ENCODE measurements around the gene ADRA2B. TPM values are rescaled to one million over a fixed set of nuclear protein-coding genes. Genes with fewer than 3 reads are reported as not detected.
"Not testable (repeated sequence)": the region's sequence is repeated elsewhere in the genome, so short reads cannot be mapped to it uniquely, and the experiment has no call there.

The ADRA2B gene
- total RNA-seq, 1 experiment from 2014 or later, result not detected

GRCh38 chr2:96071087-96071976, 45.0 kb downstream of the ADRA2B start:
- not testable (repeated sequence) for DNase-seq (ENCODE audit: low read depth)

- not testable (repeated sequence) for DNase-seq (ENCODE audit: low read depth)
Observed at GRCh38 chr2:96070351-96070750, 46.0 kb downstream of the ADRA2B start.

- not testable (repeated sequence) for DNase-seq (ENCODE audit: low read depth)
Observed at GRCh38 chr2:96069878-96070277, 46.5 kb downstream of the ADRA2B start.

- DNase-seq (ENCODE audit: low read depth), result not testable (repeated sequence)
Observed at GRCh38 chr2:96067902-96068581, 48.3 kb downstream of the ADRA2B start.

- DNase-seq (ENCODE audit: low read depth), result not testable (repeated sequence)
Observed at GRCh38 chr2:96067098-96067660, 49.2 kb downstream of the ADRA2B start.

GRCh38 chr2:96066511-96066910, 49.9 kb downstream of the ADRA2B start:
- DNase-seq (ENCODE audit: low read depth), result not testable (repeated sequence)

GRCh38 chr2:96065954-96066353, 50.4 kb downstream of the ADRA2B start:
- DNase-seq (ENCODE audit: low read depth), result not testable (repeated sequence)

- no peak for DNase-seq (ENCODE audit: low read depth)
Observed at GRCh38 chr2:96065381-96065930, 50.9 kb downstream of the ADRA2B start.

GRCh38 chr2:96064760-96065159, 51.6 kb downstream of the ADRA2B start:
- not testable (repeated sequence) for DNase-seq (ENCODE audit: low read depth)

- DNase-seq (ENCODE audit: low read depth), result not testable (repeated sequence)
Observed at GRCh38 chr2:96064047-96064675, 52.2 kb downstream of the ADRA2B start.

- DNase-seq (ENCODE audit: low read depth), result peak; percentile 72
Observed at GRCh38 chr2:96063116-96063899, 53.1 kb downstream of the ADRA2B start.

Other genes starting within 250 kb of the ADRA2B start
- gene ANKRD36C, start 124.7 kb downstream of the ADRA2B start, total RNA-seq (2014; rRNA removed; shearing (Covaris generic)), result 11.9 and 14.3 TPM in 2 replicates
- gene GPAT2, start 81.7 kb downstream of the ADRA2B start, total RNA-seq (2014; rRNA removed; shearing (Covaris generic)), result not detected in 2 replicates
- gene ASTL, start 21.9 kb upstream of the ADRA2B start, total RNA-seq (2014; rRNA removed; shearing (Covaris generic)), result not detected in 2 replicates
- 0.49 and 0.84 TPM in 2 replicates for gene DUSP2, start 28.9 kb upstream of the ADRA2B start, total RNA-seq (2014; rRNA removed; shearing (Covaris generic))
- gene STARD7, start 92.3 kb upstream of the ADRA2B start, total RNA-seq (2014; rRNA removed; shearing (Covaris generic)), result 131 and 142 TPM in 2 replicates
- gene TMEM127, start 149.4 kb upstream of the ADRA2B start, total RNA-seq (2014; rRNA removed; shearing (Covaris generic)), result 21.3 and 23.5 TPM in 2 replicates
- 116 and 147 TPM in 2 replicates for gene CIAO1, start 149.7 kb upstream of the ADRA2B start, total RNA-seq (2014; rRNA removed; shearing (Covaris generic))
- 46.1 and 49.3 TPM in 2 replicates for gene SNRNP200, start 189.0 kb upstream of the ADRA2B start, total RNA-seq (2014; rRNA removed; shearing (Covaris generic))
- 14.5 and 15.9 TPM in 2 replicates for gene ITPRIPL1, start 208.7 kb upstream of the ADRA2B start, total RNA-seq (2014; rRNA removed; shearing (Covaris generic))
- 58.5 and 69.2 TPM in 2 replicates for gene NCAPH, start 219.2 kb upstream of the ADRA2B start, total RNA-seq (2014; rRNA removed; shearing (Covaris generic))